M059J (cell line): ENCODE results near the gene F2RL2. TPM values are rescaled to one million over a fixed set of nuclear protein-coding genes. Genes with fewer than 3 reads are reported as not detected.
A peak's percentile ranks its signal among the peaks of the same experiment; 100 is the strongest.
"Not testable (repeated sequence)": the region's sequence is repeated elsewhere in the genome, so short reads cannot be mapped to it uniquely, and the experiment has no call there.

Experiments
- DNase-seq: peaks from one replicate; pipeline ENCODE4 v3.0.0-alpha.2; 2012; ENCODE audit warnings: low read depth
- total RNA-seq: library from RNA; depleted of rRNA; stranded (reverse); fragments of >200 nt; shearing (Covaris generic); gene quantifications from 2 replicates; pipeline ENCODE4 v1.2.3, GENCODE V29; 2014

The F2RL2 gene
- total RNA-seq, 1 experiment from 2014 or later: 5.2 TPM

DNA sequence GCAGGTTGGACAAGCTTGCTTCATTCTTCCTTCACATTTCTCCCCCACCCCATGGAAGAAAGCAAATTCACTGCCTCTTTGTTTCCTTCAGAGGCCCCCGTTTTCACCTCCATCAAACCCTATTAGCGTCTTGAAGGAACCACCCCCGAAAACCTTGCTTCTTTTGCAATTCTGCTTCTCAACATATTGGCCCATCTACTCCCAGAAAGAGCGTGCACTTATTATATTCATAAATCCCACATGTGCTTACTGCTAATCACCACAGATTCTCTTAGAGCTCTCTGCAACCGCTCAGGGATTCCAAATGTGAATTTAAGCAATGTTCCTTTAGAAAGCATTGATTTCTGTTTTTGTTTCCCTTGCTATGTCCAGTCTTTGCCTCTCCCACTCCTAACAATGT lies 1.1 kb downstream of the F2RL2 start:
- DNase-seq: no peak

DNA sequence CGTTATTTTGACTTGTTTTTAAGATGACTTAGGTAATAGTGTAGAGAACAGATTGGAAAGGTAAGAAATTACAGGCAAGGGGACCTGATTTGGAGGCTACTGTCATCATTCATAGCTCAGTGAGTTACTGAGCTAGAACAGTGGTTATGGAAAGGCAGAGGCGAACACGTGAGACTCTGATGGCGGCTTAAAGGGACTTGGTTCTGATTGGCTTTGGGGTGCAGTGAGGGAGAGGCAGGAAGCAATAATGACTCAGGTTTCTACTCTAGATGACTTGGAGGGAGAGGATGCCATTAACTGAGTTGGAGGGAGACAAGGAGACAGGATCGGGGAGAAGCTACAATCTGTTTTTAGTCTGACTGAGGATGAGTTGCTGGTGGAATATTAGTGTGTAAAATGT lies 3.0 kb downstream of the F2RL2 start:
- DNase-seq: no peak

DNA sequence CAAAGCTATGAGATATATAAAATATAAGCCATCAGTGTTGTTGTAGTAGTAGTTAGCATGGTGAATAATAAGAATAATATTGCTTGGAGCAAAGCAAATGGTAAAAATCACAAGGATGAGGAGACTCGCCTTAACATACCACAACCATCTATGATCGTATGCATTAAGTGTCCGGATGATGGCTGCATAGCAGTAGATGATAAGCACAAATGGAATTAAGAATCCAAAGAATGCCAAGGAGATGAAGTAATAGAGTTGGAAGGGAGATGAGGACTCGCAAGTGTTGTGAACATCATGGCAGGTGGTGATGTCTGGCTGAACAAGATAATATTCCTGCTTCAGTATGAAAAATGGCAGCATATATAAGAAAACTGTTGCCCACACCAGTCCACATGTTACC lies 5.5 kb downstream of the F2RL2 start:
- DNase-seq: peak; percentile 69

DNA sequence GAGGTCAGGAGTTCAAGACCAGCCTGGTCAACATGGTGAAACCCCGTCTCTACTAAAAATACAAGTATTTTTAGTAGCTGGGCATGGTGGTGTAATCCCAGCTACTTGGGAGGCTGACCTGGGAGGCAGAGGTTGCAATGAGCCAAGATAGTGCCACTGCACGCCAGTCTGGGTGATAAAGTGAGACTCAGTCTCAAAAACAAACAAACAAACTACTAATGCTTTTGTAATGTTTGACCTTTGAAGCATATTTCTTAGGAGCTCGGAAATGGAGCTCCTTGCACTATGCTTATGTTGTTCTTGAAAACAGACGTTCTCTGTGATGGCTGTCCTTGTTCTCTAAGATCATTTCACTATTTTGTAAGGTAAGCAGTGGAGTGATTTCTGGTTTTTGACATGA lies 6.0 kb downstream of the F2RL2 start:
- DNase-seq: peak; percentile 52

DNA sequence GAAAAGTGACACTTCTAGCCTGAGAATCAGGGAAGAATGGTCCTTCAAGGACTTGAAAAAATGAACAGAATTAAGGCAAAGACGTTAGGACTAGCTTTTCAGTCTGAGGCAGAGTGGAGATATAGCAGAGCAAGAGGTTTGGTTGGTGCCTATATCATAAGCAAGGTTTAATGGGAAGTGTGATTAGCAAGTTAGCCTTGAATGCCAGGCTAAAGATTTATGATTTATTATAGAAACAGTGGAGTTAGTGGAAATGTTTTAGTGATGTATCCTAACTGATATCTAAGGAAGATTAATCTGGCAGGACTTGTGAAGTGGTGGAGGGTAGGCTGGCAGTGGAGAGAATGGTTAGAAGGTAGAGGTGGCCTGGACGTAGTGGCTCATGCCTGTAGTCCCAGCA lies 7.0 kb downstream of the F2RL2 start:
- DNase-seq: no peak

DNA sequence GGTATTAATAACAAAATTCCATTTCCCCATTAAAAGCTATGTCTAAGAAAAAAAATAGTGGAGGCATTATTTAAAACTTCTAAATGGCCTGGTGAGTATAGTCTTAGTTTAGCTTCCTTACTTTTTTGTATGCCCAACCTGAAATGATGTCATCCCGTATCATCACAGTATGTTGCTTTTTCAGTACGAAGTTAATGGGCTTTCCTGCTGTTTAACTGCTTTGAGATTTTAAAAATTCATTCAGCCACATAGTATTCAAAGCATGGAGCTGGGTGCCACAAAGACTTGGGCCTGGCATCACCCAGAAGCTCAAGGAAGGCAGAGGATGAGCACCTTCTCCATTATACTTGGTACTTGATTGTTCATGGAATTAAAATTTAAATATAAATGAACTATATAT lies 7.4 kb downstream of the F2RL2 start:
- peak; percentile 33 for DNase-seq

DNA sequence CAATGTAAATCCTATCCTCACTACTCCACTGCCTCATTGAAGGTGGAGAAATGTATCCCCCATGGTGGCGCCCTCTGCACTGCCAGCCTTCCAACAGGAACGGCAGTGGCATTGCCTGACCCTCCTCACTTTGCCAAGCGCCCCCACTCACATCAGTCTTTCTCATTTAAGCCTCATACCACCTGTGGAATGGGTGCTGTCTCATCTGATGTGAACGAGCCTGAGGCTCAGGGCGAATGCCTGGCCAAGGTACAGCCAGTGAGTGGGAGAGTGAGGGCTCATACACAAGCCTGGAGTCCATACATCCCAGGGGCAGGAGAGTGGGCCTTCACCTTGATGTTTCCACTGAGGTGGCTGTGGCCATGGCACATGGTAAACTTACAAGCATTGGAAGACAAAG lies 10.3 kb downstream of the F2RL2 start:
- no peak for DNase-seq

DNA sequence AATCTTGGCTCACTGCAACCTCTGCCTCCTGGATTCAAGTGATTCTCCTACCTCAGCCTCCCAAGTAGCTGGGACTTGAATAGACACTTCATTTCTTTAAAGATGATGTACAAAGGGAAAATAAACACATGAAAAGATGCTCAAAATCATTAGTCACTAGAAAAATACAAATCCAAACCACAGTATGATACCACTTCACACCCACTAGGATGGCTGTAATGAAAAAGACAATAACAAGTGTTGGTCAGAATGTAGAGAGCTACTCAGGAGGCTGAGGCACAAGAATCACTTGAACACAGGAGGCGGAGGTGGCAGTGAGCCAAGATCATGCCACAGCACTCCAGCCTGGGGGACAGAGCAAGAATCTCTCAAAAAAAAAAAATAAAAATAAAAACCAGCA lies 13.0 kb downstream of the F2RL2 start:
- peak; percentile 13 for DNase-seq

DNA sequence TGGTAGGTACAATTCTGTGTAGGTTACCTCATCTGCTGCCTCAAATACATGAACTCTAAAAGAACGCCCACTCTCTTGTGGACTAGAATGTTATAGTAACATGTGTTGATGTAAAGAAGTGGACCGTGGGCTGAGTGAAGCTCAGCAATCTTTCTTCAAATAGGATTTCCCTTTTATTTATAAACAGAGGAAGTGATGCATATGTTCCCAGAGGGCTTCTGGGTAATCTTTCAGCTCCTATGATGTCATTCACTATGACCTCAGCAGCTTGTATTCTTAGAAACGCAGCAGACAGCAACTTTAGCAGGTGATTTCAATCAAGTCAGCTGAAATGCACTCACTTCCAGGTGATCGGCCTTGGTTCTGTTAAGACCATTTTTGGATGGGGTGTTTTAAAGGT lies 14.4 kb downstream of the F2RL2 start:
- DNase-seq: peak; percentile 46

DNA sequence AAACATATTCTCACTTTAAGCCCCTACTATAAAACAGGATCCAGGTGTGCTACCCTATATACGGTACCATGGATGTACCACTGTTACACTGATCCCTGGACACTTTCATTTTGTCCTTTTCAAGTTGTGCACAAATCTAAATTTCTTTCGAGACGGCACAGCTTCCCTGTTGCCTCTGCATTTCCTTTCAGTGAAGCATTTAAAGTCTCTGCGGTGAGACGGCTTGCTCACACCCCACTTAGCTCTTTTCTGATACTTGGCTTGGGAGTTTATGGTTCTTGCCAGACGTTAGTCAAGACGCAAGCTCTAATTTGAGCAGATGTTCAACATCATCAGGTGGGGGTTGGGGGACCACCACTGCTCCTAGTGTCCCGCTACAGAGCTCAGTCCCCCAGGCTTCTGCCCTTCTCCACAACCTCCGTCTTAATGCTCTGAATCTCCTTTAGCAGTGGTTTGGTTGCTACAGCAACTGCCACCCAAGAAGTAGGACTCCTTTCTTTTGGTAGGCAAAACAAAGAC lies 15.8 kb downstream of the F2RL2 start:
- DNase-seq: peak; percentile 45

DNA sequence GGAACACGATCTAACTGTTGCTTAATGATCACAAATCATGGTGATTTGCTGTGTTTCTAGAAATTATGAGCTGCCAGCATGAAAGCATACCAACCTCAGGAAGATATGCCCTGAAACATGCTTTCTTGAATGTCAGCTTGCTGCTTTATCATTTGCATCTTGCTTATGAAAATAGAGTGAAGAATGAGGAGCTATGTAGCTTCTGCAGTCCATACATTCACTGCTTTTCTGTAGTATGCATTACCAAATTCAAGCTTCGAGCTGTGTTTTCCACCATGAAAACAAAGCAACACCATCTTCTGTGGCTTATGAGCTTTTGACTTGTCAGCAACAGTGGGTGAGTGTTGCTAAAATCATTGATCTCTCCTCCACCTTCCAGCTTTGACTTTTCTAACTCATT lies 16.5 kb downstream of the F2RL2 start:
- no peak for DNase-seq

DNA sequence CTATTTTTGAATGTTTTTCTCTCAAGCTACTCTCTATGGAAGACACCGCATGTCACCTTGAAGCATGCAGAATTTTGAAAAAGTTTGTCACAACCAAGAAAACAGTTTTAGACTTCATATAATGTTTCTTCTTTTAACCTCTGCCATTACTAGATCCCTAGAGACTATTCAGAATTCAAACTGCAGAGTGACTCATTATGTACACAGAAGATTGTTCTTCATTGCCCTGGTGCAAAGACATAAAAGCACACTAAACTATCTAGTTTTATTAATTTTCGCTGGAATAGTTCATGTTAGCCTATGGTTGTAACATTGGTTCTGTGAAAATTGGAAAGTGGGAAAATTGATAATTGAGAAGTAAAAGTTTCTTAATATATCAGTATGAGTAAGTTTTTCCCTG lies 18.4 kb downstream of the F2RL2 start:
- no peak for DNase-seq

DNA sequence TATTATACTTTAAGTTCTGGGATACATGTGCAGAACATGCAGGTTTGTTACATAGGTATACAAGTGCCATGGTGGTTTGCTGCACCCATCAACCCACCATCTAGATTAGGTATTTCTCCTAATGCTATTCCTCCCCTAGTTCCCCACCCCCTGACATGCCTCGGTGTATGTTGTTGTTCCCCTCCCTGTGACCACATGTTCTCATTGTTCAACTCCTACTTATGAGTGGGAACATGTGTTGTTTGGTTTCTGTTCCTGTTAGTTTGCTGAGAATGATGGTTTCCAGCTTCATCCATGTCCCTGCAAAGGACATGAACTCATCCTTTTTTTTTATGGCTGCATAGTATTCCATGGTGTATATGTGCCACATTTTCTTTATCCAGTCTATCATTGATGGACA lies 19.2 kb downstream of the F2RL2 start:
- DNase-seq: not testable (repeated sequence)

DNA sequence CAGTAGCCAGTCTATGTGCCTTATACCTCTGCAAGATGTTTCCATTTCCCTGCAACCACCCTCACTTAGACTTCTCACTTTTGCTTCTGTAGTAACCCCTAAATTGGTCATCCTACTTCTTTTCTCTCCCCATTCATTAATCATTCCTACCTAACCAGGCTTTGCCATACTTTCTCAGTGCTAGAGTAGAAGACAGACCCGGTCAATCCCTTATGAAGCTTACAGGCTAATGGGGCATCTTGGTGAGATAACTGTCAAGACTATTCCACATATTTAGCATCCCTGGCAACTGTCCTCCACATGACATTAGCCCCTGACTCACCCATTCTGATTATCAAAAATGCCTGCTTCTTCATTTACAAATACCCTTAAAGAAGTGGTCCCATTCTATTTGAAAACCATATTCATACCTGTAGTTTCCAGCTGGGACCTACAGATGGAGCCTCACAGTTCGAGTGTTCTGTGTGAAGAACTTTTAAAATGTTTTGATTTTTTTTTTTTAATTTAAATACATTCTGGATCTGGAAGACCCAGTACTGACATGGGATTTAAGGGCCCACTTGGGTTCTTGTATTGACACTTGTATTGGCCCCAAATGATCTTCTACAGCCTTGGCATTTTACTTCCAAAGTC lies 21.0 kb downstream of the F2RL2 start:
- peak; percentile 33 for DNase-seq

DNA sequence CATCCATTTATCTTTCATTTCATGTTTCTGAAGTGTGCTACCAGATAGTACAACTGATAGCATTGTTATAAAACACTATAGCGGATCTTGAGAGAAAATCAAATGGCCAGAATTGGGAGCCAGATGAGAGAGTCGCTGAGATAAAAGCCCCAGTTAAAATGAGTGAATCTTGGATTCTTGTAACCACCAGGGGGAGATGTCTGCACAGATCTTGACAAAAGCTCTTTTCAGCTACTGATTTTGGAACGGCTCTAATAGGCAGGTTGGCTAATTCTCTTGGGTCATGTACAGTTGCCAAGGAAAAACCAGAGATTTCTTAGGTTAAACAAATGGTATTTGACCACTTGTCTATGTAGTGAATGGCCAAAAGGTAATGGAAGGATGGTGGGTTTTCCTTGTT lies 21.7 kb downstream of the F2RL2 start:
- DNase-seq: peak; percentile 78

DNA sequence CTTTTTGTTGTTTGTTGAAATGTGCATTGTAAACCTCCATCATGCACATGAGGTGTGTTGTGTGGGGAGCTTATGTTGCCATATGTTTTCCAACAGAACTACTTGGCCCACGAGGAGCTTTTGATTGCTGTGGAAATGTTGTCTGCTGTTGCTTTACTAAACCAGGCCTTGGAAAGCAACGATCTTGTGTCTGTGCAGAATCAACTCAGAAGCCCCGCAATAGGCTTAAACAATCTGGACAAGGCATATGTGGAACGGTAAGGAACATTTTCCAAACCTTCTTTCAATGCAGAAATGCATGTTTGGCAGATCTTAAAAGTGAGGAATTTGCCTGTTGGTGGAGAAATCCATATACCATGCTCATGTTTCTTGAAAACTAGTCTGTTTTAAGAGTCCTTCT lies 22.5 kb downstream of the F2RL2 start:
- no peak for DNase-seq

DNA sequence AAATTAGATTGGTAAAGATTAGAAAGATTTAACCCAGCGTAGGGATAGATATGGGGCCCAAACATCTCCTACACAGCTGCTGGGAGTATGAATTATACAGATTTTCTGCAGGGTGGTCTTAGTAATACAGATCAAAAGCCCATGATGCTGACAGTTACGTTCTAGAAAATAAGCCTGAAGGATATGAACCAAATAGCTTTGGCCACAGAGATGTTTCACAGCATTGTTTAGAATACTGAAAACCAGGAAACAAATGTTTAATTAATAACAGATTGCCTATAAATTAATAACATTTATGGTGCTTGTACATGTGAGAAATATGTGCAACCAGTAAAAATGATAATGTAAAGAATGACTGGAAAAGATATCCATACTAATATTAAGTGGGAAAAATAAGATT lies 24.7 kb downstream of the F2RL2 start:
- DNase-seq: no peak

DNA sequence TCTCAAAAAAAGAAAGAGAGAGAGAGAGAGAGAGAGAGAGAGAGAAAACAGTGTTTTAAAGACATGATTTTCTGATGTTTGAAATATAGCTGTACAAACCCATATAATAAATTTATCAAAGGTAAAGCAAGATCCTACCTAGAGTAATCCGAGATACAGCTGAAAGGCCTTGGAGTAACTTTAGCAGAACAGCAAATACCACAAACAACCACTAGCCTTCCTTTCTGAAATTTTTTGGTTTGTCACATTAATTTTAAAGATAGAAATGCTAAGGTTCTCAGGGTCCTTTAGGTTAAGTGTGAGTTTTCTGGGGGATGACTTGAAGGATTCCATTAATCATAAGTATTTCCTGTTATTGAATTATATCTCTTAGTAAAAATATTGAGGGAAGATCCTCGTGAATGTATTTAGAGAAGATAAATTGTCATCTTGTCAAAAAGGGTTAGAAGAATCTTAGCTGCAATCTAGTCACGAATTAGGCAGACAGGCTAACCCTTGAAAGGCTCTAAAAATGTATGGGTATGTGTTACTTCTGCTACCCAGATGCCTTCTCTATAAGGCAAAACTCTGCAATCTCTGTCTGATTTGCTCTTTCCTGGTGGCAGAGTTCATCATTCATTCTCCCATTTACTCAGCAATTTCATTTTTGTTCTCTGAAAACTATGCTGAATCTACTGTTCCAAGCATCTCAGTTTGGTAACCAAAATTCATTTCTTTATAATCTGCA lies 27.3 kb downstream of the F2RL2 start:
- no peak for DNase-seq

DNA sequence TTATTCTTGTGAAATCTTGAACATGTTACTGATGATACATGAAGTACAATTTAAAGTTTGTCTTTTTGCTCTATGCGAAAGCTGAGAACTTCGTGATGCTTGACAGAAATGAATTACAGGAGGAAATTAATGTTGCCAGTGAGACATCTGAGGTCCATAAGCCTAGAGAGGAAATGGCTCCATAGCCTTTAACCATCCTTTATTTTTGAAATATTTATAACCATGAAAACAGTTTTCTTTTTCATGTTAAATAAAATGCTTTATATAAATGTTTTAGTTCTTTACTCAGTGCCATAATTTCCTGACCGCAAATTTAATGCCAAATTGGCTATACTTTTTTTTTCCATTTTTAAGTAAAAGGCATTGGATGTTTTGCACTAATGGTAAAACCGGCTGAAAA lies 29.1 kb downstream of the F2RL2 start:
- no peak for DNase-seq

DNA sequence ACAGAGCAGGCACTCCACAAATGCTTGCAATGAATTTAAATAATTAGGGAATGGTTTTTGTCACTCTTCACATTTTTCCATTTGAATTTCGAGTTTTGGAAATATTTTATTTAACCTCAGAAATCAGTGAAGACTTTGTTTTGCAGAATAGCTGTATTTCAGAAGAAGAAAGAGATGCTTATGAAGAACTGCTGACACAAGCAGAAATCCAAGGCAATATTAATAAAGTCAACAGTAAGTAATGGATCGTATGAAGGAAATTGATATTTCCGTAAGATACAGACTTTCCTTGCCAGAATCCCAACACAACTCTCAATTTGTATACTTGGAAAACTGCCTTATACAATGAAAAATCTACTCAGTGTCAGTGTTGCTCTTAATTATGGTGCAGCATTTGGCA lies 30.5 kb downstream of the F2RL2 start:
- no peak for DNase-seq

DNA sequence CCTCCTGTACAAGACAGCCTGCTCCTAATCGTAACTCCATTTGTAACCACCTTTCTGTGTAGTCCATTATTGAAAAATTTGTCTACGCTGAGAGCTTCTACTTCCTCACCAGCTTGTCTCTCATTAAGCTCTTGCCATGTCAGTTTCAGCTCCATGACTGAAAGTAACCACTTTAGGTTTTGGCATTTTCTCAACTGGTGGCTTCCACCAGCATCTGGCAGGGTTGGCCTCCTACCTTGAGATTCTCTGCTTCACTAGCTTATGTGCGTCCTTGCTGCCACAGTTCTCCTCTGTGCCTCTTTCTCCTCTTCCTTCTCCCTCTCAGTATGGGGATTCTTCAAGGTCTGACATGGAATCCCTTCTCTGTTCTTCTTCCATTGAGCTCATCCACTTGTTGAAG lies 31.8 kb downstream of the F2RL2 start:
- no peak for DNase-seq

DNA sequence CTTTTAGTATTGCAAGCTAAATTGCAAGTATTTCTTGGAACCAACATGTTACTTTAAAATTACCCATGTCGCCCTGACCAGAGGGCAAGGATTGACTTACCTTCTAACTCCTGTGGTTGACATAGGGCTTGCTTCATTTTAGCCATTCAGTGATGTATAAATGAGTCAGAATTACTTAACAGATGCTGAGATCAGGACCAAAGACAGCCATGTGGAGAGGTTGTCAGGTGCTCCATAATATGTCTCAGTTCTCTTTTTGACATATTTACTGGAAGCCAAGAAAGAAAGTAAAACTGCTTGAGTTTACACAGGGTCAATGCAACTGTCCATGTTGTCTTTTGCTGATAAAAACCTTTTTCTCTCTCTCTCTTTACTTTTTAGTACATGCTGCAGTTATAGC lies 33.2 kb downstream of the F2RL2 start:
- DNase-seq: no peak

DNA sequence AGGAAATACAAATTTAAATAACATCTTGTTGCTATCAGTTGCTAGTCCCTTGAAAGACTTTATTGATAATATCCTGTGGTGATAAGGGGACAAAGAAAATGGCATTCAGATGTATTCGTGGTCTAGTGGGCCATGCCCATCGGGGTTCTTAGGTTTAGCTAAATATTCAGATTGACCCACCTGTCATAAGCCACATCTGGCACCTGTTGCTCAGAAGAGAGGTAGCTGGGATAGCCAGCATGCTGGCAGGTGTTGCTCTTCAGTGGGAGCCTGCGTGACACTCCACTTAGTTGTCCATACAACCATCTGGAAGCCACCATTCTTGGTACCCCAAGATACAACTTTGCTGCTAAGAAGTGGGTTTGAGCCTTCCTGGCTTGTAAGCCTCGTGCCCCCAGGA lies 36.7 kb downstream of the F2RL2 start:
- no peak for DNase-seq

DNA sequence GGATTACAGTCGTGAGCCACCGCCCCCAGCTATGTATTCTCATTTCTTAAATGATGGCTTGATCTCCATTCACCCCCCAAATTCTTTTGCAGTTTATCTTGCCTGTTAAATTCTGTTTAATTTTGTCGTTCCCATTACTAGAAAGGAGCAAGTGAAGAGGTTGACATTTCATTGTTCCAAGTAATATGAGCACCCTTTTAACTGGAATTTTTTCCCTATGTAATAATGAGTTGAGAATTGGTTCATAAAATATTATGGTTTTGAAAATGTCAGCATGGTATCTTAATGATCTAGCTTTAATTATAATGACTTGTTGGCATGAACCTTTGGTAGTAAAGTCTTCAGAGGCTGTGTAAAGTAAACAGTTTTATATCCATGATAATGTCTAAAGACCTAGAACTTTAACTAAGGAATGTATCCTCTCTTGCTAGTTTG lies 37.4 kb downstream of the F2RL2 start:
- DNase-seq: no peak
